HEK293 (cell line): ENCODE data around the gene SESN1.
A peak's percentile ranks its signal among the peaks of the same experiment; 100 is the strongest.

Experiments used
- CTCF ChIA-PET: fragments of 350-600 bp; formaldehyde crosslinking; extraction: SDS; loops from one replicate; lab custom pipeline; 2021; ENCODE audit warnings: antibody characterized with exemption; lab: Yijun Ruan, JAX
- POLR2A ChIA-PET: fragments of 300-600 bp; formaldehyde crosslinking; extraction: SDS; loops from one replicate; lab custom pipeline; 2020; ENCODE audit warnings: antibody characterized with exemption, inconsistent platforms; lab: Yijun Ruan, JAX
- H3K27ac ChIP-seq: fragments of 200-500 bp; sonication (Bioruptor generic); 2 replicates; pipeline ENCODE4 v1.5.1; 2014; ENCODE audit warnings: low read depth, low read length, control low read depth, inconsistent platforms; ENCODE audit errors: extremely low read depth
- H3K36me3 ChIP-seq, 2 experiments: fragments of 200-500 bp in 1 of 2; sonication (Bioruptor generic) in 1 of 2; 1 replicate in 1 of 2; 2 replicates in 1 of 2; pipeline ENCODE4 v1.5.1; 2014 to 2017; ENCODE audit warnings: inconsistent platforms in 2 of 2, low read length in 2 of 2; ENCODE audit not compliant: control insufficient read depth in 2 of 2, insufficient read depth in 1 of 2
- H3K4me1 ChIP-seq: fragments of 200-500 bp; sonication (Bioruptor generic); 2 replicates; pipeline ENCODE4 v1.5.1; 2014; ENCODE audit warnings: mild to moderate bottlenecking, low read length, inconsistent platforms; ENCODE audit not compliant: control insufficient read depth, insufficient read depth
- H3K4me3 ChIP-seq: 2 replicates; pipeline ENCODE4 v1.5.1; 2011; ENCODE audit warnings: low read depth, mild to moderate bottlenecking, control low read depth, low read length, moderate library complexity
- H3K9me3 ChIP-seq: fragments of 200-500 bp; sonication (Bioruptor generic); 2 replicates; pipeline ENCODE4 v1.5.1; 2014; ENCODE audit warnings: low read depth, low read length, inconsistent platforms; ENCODE audit not compliant: control insufficient read depth, insufficient read depth
- GLIS2 ChIP-seq: fragments of 450-650 bp; formaldehyde crosslinking; IDR thresholded peaks from 2 replicates; pipeline ENCODE4 v1.5.1; 2016; ENCODE audit warnings: missing biosample characterization, missing genetic modification characterization
- OSR2 ChIP-seq: fragments of 450-650 bp; formaldehyde crosslinking; IDR thresholded peaks from 2 replicates; pipeline ENCODE4 v1.5.1; 2016; ENCODE audit warnings: missing biosample characterization, missing genetic modification characterization
- PRDM1 ChIP-seq: fragments of 450-650 bp; formaldehyde crosslinking; IDR thresholded peaks from 2 replicates; pipeline ENCODE4; 2016; ENCODE audit warnings: missing biosample characterization, missing genetic modification characterization
- SCRT2 ChIP-seq: fragments of 450-650 bp; formaldehyde crosslinking; IDR thresholded peaks from 2 replicates; pipeline ENCODE4 v1.5.1; 2016; ENCODE audit warnings: missing biosample characterization, missing genetic modification characterization
- ZNF114 ChIP-seq: fragments of 450-650 bp; formaldehyde crosslinking; IDR thresholded peaks from 2 replicates; pipeline ENCODE4 v1.5.0; 2017; ENCODE audit warnings: missing biosample characterization, missing genetic modification characterization
- ZNF146 ChIP-seq: fragments of 450-650 bp; formaldehyde crosslinking; IDR thresholded peaks from 2 replicates; pipeline ENCODE4 v1.5.1; 2016; ENCODE audit warnings: missing biosample characterization, missing genetic modification characterization
- ZNF449 ChIP-seq: fragments of 450-650 bp; formaldehyde crosslinking; IDR thresholded peaks from 2 replicates; pipeline ENCODE4 v1.5.1; 2017; ENCODE audit warnings: missing biosample characterization, mild to moderate bottlenecking, missing genetic modification characterization, moderate library complexity
- ZNF48 ChIP-seq: fragments of 450-650 bp; formaldehyde crosslinking; IDR thresholded peaks from 2 replicates; pipeline ENCODE4 v1.5.1; 2016; ENCODE audit warnings: missing biosample characterization, missing genetic modification characterization
- ZNF580 ChIP-seq: fragments of 450-650 bp; formaldehyde crosslinking; IDR thresholded peaks from 2 replicates; pipeline ENCODE4 v1.5.1; 2016; ENCODE audit warnings: missing biosample characterization, missing genetic modification characterization
- ZNF585B ChIP-seq: fragments of 450-650 bp; formaldehyde crosslinking; IDR thresholded peaks from 2 replicates; pipeline ENCODE4 v1.5.1; 2016; ENCODE audit warnings: missing biosample characterization, missing genetic modification characterization
- ZNF600 ChIP-seq: fragments of 450-650 bp; formaldehyde crosslinking; IDR thresholded peaks from 2 replicates; pipeline ENCODE4 v1.5.1; 2016; ENCODE audit warnings: missing biosample characterization, missing genetic modification characterization
- ZNF768 ChIP-seq: fragments of 450-650 bp; formaldehyde crosslinking; IDR thresholded peaks from 2 replicates; pipeline ENCODE4 v1.5.1; 2018; ENCODE audit warnings: missing biosample characterization, mild to moderate bottlenecking, missing genetic modification characterization
- TF ChIP-seq, protein P1 (sequence below): fragments of 450-650 bp; formaldehyde crosslinking; IDR thresholded peaks from 2 replicates; pipeline ENCODE4 v1.5.1; 2016; ENCODE audit warnings: missing biosample characterization, missing genetic modification characterization
- TF ChIP-seq, protein P2 (sequence below): fragments of 450-650 bp; formaldehyde crosslinking; IDR thresholded peaks from 2 replicates; pipeline ENCODE4 v1.5.1; 2017; ENCODE audit warnings: missing biosample characterization, missing genetic modification characterization

The SESN1 gene

DNA sequence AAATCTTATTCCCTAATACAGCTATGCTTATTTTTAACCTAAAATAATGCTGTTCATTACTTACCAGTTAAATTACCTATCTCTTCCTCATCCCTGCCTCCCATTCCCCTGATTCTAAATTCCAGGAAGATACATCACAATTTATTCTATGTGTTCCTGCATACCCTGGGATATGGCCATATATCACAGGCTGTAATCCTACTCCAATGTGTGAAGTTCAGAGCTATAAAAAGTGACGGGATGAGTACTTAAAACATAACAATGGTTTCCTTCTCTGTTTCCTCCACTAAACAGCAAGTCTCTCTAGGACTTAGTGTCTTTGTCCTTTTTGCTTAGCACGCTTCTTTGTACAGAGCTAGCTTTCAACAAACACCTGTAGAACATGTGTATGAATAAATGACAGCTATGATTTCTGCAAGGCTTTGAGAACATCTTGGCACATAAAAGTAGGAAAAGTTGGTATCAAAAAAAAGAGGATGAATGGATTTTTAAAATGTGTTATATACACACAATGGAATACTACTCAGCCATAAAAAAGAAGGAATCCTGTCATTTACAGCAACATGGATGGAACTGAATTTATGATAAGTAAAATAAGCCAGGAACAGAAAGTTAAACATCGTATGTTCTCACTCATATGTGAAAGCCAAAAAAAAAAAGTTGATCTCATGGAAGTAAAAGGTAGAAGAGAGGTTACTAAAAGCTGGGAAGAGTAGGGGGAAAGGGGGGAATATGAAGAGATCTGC lies 45.8 kb downstream of the SESN1 start:
- H3K36me3 ChIP-seq = no peaks in the 10 kb centered on the region
- no peak overlapping the region for H3K27ac ChIP-seq
- POLR2A ChIA-PET = no interaction called here
- CTCF ChIA-PET = interaction anchor here (1.1 to 2.6 kb wide), 2 partner anchors 24 to 27 kb away, joined by 6 to 15 read pairs; no protein-coding TSS in a partner anchor
- H3K4me1 ChIP-seq = peaks cover 30% of the 10 kb centered on the region
- no peak overlapping the region for H3K4me3 ChIP-seq
- TF ChIP-seq ZNF580 (peak; percentile 73), ZNF449 (tag by site-specific recombination) (no peak), PRDM1 (tag by site-specific recombination) (peak; percentile 9; the same call in 1 of the 2 replicates), ZNF146 (tag by site-specific recombination) (peak; percentile 93), ZNF768 (tag by site-specific recombination) (0 out of 2 replicates have a peak, but pooled peaks have one; percentile 5), SCRT2 (tag by site-specific recombination) (peak; percentile 64), OSR2 (tag by site-specific recombination) (no peak)
- TF ChIP-seq, protein P1, sequence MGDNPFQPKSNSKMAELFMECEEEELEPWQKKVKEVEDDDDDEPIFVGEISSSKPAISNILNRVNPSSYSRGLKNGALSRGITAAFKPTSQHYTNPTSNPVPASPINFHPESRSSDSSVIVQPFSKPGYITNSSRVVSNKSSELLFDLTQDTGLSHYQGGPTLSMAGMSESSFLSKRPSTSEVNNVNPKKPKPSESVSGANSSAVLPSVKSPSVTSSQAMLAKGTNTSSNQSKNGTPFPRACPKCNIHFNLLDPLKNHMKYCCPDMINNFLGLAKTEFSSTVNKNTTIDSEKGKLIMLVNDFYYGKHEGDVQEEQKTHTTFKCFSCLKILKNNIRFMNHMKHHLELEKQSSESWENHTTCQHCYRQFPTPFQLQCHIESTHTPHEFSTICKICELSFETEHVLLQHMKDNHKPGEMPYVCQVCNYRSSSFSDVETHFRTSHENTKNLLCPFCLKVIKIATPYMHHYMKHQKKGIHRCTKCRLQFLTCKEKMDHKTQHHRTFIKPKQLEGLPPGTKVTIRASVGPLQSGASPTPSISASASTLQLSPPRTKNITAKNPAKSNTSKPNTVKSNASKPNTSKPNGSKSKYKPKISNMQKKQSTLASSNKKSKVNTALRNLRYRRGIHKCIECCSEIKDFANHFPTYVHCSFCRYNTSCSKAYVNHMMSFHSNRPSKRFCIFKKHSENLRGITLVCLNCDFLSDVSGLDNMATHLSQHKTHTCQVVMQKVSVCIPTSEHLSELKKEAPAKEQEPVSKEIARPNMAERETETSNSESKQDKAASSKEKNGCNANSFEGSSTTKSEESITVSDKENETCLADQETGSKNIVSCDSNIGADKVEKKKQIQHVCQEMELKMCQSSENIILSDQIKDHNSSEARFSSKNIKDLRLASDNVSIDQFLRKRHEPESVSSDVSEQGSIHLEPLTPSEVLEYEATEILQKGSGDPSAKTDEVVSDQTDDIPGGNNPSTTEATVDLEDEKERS = 0 out of 2 replicates have a peak, but pooled peaks have one; percentile 17
- TF ChIP-seq, all 188 proteins: peak for 6
- H3K9me3 ChIP-seq = no peaks in the 10 kb centered on the region

DNA sequence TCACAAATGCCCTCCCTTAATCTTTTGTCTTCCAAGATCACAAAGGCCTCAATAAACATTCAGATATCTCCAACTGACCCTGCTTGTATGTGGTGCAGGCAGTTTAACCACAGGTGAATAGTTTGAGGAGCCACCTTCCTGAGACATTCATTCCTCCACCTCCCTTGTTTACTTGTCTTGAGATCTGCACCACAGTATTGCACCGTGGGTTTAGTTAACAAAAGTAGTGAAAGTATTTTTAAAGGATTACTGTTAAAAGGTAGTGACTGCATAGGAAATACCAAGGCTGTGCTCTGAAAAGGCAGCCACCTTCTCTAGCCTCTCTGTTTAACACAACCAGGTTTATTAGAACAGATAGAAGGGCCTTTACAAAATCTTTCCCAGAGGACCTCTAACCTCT lies 46.5 kb downstream of the SESN1 start:
- peaks cover 26% of the 10 kb centered on the region for H3K4me1 ChIP-seq
- no peaks in the 10 kb centered on the region for H3K36me3 ChIP-seq
- H3K9me3 ChIP-seq = no peaks in the 10 kb centered on the region
- no peak overlapping the region for H3K27ac ChIP-seq
- no peak for TF ChIP-seq ZNF48 (tag by site-specific recombination)
- TF ChIP-seq ZNF600 (tag by site-specific recombination) = no peak
- ChIA-PET CTCF (no interaction called here), POLR2A (no interaction called here)
- H3K4me3 ChIP-seq = no peak overlapping the region

DNA sequence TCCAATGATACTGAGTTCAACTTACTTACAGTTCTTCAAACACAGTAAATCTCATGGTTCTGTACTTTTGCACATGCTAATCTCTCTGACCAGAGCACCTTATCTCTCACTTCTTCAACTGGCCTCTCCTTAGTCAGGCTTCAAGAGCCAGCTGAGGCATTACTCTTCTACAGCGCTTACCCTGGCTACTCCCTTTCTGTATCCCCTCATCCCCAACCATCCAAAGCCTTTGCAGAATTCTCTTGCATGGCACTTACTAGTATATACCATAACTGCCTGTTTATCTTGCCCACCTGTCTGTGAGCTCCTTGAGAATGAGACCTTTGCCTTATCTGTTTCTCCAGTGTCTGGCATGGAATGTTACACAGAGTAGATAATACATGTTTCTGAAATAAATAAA lies 49.2 kb downstream of the SESN1 start:
- TF ChIP-seq ZNF585B (tag by site-specific recombination) (no peak), PRDM1 (tag by site-specific recombination) (no peak), GLIS2 (tag by site-specific recombination) (no peak), ZNF114 (tag by site-specific recombination) (no peak)
- TF ChIP-seq, protein P2, sequence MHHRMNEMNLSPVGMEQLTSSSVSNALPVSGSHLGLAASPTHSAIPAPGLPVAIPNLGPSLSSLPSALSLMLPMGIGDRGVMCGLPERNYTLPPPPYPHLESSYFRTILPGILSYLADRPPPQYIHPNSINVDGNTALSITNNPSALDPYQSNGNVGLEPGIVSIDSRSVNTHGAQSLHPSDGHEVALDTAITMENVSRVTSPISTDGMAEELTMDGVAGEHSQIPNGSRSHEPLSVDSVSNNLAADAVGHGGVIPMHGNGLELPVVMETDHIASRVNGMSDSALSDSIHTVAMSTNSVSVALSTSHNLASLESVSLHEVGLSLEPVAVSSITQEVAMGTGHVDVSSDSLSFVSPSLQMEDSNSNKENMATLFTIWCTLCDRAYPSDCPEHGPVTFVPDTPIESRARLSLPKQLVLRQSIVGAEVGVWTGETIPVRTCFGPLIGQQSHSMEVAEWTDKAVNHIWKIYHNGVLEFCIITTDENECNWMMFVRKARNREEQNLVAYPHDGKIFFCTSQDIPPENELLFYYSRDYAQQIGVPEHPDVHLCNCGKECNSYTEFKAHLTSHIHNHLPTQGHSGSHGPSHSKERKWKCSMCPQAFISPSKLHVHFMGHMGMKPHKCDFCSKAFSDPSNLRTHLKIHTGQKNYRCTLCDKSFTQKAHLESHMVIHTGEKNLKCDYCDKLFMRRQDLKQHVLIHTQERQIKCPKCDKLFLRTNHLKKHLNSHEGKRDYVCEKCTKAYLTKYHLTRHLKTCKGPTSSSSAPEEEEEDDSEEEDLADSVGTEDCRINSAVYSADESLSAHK (tag by site-specific recombination) = no peak

More for the DNA sequence above, 49.2 kb downstream of the SESN1 start:
- Histone ChIP-seq H3K27ac (no peak overlapping the region), H3K4me3 (no peak overlapping the region), H3K36me3 (no peaks in the 10 kb centered on the region), H3K4me1 (peaks cover 5% of the 10 kb centered on the region; the same call in 1 of the 2 replicates), H3K9me3 (no peaks in the 10 kb centered on the region)
- POLR2A ChIA-PET = no interaction called here
- CTCF ChIA-PET = interaction anchor here (0.6 to 0.7 kb wide), 2 partner anchors 28 to 63 kb away, joined by 3 read pairs; no protein-coding TSS in a partner anchor
